ENCODE results near the gene KCND1. TPM values are rescaled to one million over a fixed set of nuclear protein-coding genes. Genes with fewer than 3 reads are reported as not detected.
A peak's percentile ranks its signal among the peaks of the same experiment; 100 is the strongest.
"Not testable (repeated sequence)": the region's sequence is repeated elsewhere in the genome, so short reads cannot be mapped to it uniquely, and the experiment has no call there.

KCND1 gene
- total RNA-seq, 3 donors from 2014 or later, result 0.71 to 1.1 (median 1.1) TPM

GRCh38 chrX:48983896-48984295 lies 12.3 kb upstream of the KCND1 start:
- H3K27me3 Mint-ChIP-seq (ENCODE audit: low read depth), result no peaks in the 10 kb centered on the region
- H3K4me1 Mint-ChIP-seq (ENCODE audit: low read depth), result no peaks in the 10 kb centered on the region
- H3K9me3 Mint-ChIP-seq, result no peaks in the 10 kb centered on the region
- DNase-seq, result no peak
- H3K36me3 Mint-ChIP-seq (ENCODE audit: insufficient read depth), result peaks cover 28% of the 10 kb centered on the region
- H3K4me3 Mint-ChIP-seq, result no peak overlapping the region
- ATAC-seq, result no peak

- no peak overlapping the region for H3K4me3 Mint-ChIP-seq
- peaks cover 27% of the 10 kb centered on the region for H3K36me3 Mint-ChIP-seq (ENCODE audit: insufficient read depth)
- H3K27me3 Mint-ChIP-seq (ENCODE audit: low read depth), result no peaks in the 10 kb centered on the region
- no peak for ATAC-seq
- no peaks in the 10 kb centered on the region for H3K9me3 Mint-ChIP-seq
- no peak for DNase-seq
- no peaks in the 10 kb centered on the region for H3K4me1 Mint-ChIP-seq (ENCODE audit: low read depth)
These were observed 11.4 kb upstream of the KCND1 start for GRCh38 chrX:48983081-48983480.

- Mint-ChIP-seq H3K4me3 (no peak overlapping the region), H3K36me3 (ENCODE audit: insufficient read depth) (peaks cover 30% of the 10 kb centered on the region), H3K27me3 (ENCODE audit: low read depth) (no peaks in the 10 kb centered on the region), H3K4me1 (ENCODE audit: low read depth) (no peaks in the 10 kb centered on the region), H3K9me3 (no peaks in the 10 kb centered on the region)
- ATAC-seq (no peak), DNase-seq (no peak)
These were observed 9.5 kb upstream of the KCND1 start for GRCh38 chrX:48981178-48981577.

GRCh38 chrX:48980341-48980740 lies 8.7 kb upstream of the KCND1 start:
- not testable (repeated sequence) for H3K4me1 Mint-ChIP-seq (ENCODE audit: low read depth); DNase-seq; H3K27me3 Mint-ChIP-seq (ENCODE audit: low read depth); H3K4me3 Mint-ChIP-seq; H3K9me3 Mint-ChIP-seq; ATAC-seq
- peaks cover 29% of the 10 kb centered on the region for H3K36me3 Mint-ChIP-seq (ENCODE audit: insufficient read depth)

- ATAC-seq, result no peak
- no peaks in the 10 kb centered on the region for H3K27me3 Mint-ChIP-seq (ENCODE audit: low read depth)
- H3K4me1 Mint-ChIP-seq (ENCODE audit: low read depth), result peaks cover under 1% of the 10 kb centered on the region
- no peak for DNase-seq
- peaks cover 24% of the 10 kb centered on the region for H3K36me3 Mint-ChIP-seq (ENCODE audit: insufficient read depth)
- H3K4me3 Mint-ChIP-seq, result no peak overlapping the region
- no peaks in the 10 kb centered on the region for H3K9me3 Mint-ChIP-seq
These were observed 6.6 kb upstream of the KCND1 start for GRCh38 chrX:48978226-48978625.

GRCh38 chrX:48976086-48976485 lies 4.4 kb upstream of the KCND1 start:
- no peak for ATAC-seq
- peaks cover 15% of the 10 kb centered on the region for H3K4me1 Mint-ChIP-seq (ENCODE audit: low read depth)
- no peak overlapping the region for H3K4me3 Mint-ChIP-seq
- H3K36me3 Mint-ChIP-seq (ENCODE audit: insufficient read depth), result peaks cover 21% of the 10 kb centered on the region
- no peaks in the 10 kb centered on the region for H3K9me3 Mint-ChIP-seq
- no peak for DNase-seq
- no peaks in the 10 kb centered on the region for H3K27me3 Mint-ChIP-seq (ENCODE audit: low read depth)

GRCh38 chrX:48975541-48975940 lies 3.9 kb upstream of the KCND1 start:
- ATAC-seq, result no peak
- no peaks in the 10 kb centered on the region for H3K27me3 Mint-ChIP-seq (ENCODE audit: low read depth)
- H3K4me1 Mint-ChIP-seq (ENCODE audit: low read depth), result peaks cover 15% of the 10 kb centered on the region
- peaks cover 20% of the 10 kb centered on the region for H3K36me3 Mint-ChIP-seq (ENCODE audit: insufficient read depth)
- no peak for DNase-seq
- H3K4me3 Mint-ChIP-seq, result no peak overlapping the region
- H3K9me3 Mint-ChIP-seq, result no peaks in the 10 kb centered on the region

- Mint-ChIP-seq H3K9me3 (no peaks in the 10 kb centered on the region), H3K36me3 (ENCODE audit: insufficient read depth) (peaks cover 18% of the 10 kb centered on the region), H3K4me1 (ENCODE audit: low read depth) (peaks cover 15% of the 10 kb centered on the region), H3K27me3 (ENCODE audit: low read depth) (no peaks in the 10 kb centered on the region), H3K4me3 (no peak overlapping the region)
- ATAC-seq (no peak), DNase-seq (no peak)
These were observed 3.4 kb upstream of the KCND1 start for GRCh38 chrX:48975041-48975440.

- H3K27me3 Mint-ChIP-seq (ENCODE audit: low read depth), result no peaks in the 10 kb centered on the region
- H3K4me1 Mint-ChIP-seq (ENCODE audit: low read depth), result peaks cover 15% of the 10 kb centered on the region
- H3K36me3 Mint-ChIP-seq (ENCODE audit: insufficient read depth), result peaks cover 18% of the 10 kb centered on the region
- DNase-seq (no peak), ATAC-seq (no peak)
- no peak overlapping the region for H3K4me3 Mint-ChIP-seq
- H3K9me3 Mint-ChIP-seq, result no peaks in the 10 kb centered on the region
These were observed 2.9 kb upstream of the KCND1 start for GRCh38 chrX:48974574-48974973.

GRCh38 chrX:48974033-48974432 lies 2.4 kb upstream of the KCND1 start:
- Mint-ChIP-seq H3K27me3 (ENCODE audit: low read depth) (no peaks in the 10 kb centered on the region), H3K36me3 (ENCODE audit: insufficient read depth) (peaks cover 18% of the 10 kb centered on the region), H3K9me3 (no peaks in the 10 kb centered on the region), H3K4me1 (ENCODE audit: low read depth) (peaks cover 15% of the 10 kb centered on the region), H3K4me3 (no peak overlapping the region)
- DNase-seq, result no peak
- ATAC-seq, result no peak

GRCh38 chrX:48972220-48973164 lies 848 bp upstream of the KCND1 start:
- Mint-ChIP-seq H3K27me3 (ENCODE audit: low read depth) (no peaks in the 10 kb centered on the region), H3K9me3 (no peaks in the 10 kb centered on the region), H3K4me3 (peak overlapping the region; percentile 62), H3K36me3 (ENCODE audit: insufficient read depth) (peaks cover 9% of the 10 kb centered on the region), H3K4me1 (ENCODE audit: low read depth) (peaks cover 15% of the 10 kb centered on the region)
- ATAC-seq (peak; percentile 44 to 49), DNase-seq (no peak)

GRCh38 chrX:48969471-48969870 lies 2.2 kb downstream of the KCND1 start:
- Mint-ChIP-seq H3K27me3 (ENCODE audit: low read depth) (no peaks in the 10 kb centered on the region), H3K36me3 (ENCODE audit: insufficient read depth) (no peaks in the 10 kb centered on the region), H3K4me3 (no peak overlapping the region), H3K4me1 (ENCODE audit: low read depth) (peaks cover 15% of the 10 kb centered on the region), H3K9me3 (no peaks in the 10 kb centered on the region)
- no peak for DNase-seq
- ATAC-seq, result no peak

GRCh38 chrX:48968377-48968776 lies 3.3 kb downstream of the KCND1 start:
- H3K27me3 Mint-ChIP-seq (ENCODE audit: low read depth), result no peaks in the 10 kb centered on the region
- H3K4me1 Mint-ChIP-seq (ENCODE audit: low read depth), result peaks cover 15% of the 10 kb centered on the region
- no peaks in the 10 kb centered on the region for H3K36me3 Mint-ChIP-seq (ENCODE audit: insufficient read depth)
- DNase-seq, result no peak
- no peaks in the 10 kb centered on the region for H3K9me3 Mint-ChIP-seq
- no peak overlapping the region for H3K4me3 Mint-ChIP-seq
- no peak for ATAC-seq

- no peak for ATAC-seq
- H3K4me1 Mint-ChIP-seq (ENCODE audit: low read depth), result peaks cover 3% of the 10 kb centered on the region
- H3K4me3 Mint-ChIP-seq, result no peak overlapping the region
- H3K9me3 Mint-ChIP-seq, result no peaks in the 10 kb centered on the region
- no peaks in the 10 kb centered on the region for H3K27me3 Mint-ChIP-seq (ENCODE audit: low read depth)
- no peaks in the 10 kb centered on the region for H3K36me3 Mint-ChIP-seq (ENCODE audit: insufficient read depth)
- DNase-seq, result no peak
These were observed 4.7 kb downstream of the KCND1 start for GRCh38 chrX:48966796-48967579.

- H3K27me3 Mint-ChIP-seq (ENCODE audit: low read depth), result no peaks in the 10 kb centered on the region
- no peaks in the 10 kb centered on the region for H3K9me3 Mint-ChIP-seq
- ATAC-seq (no peak), DNase-seq (no peak)
- H3K36me3 Mint-ChIP-seq (ENCODE audit: insufficient read depth), result no peaks in the 10 kb centered on the region
- no peaks in the 10 kb centered on the region for H3K4me1 Mint-ChIP-seq (ENCODE audit: low read depth)
- H3K4me3 Mint-ChIP-seq, result no peak overlapping the region
These were observed 5.7 kb downstream of the KCND1 start for GRCh38 chrX:48965959-48966358.

All from activated T-cell treated with anti-CD3 and anti-CD28 coated beads, Interleukin-2, amount 50 U/mL, for 4 hours (primary cell).